Suppressor macrophage treated with lipopolysaccharide for 1 hour (primary cell): ENCODE data around the gene KCNQ1.

Source experiments
- DNase-seq, 3 donors: peaks; one replicate each; pipeline ENCODE4 v3.0.0-alpha.2; 2020 to 2022

Gene KCNQ1

GRCh38 chr11:2660357-2660939, 215.6 kb downstream of the KCNQ1 start:
- no peak for DNase-seq

GRCh38 chr11:2661173-2662023, 216.6 kb downstream of the KCNQ1 start:
- no peak for DNase-seq

GRCh38 chr11:2662024-2662312, 217.2 kb downstream of the KCNQ1 start:
- no peak for DNase-seq

- no peak for DNase-seq
These were observed 217.9 kb downstream of the KCNQ1 start for GRCh38 chr11:2662430-2663299.

GRCh38 chr11:2663506-2663905, 218.7 kb downstream of the KCNQ1 start:
- no peak for DNase-seq

GRCh38 chr11:2663915-2664314, 219.1 kb downstream of the KCNQ1 start:
- DNase-seq: no peak

- DNase-seq: no peak
These were observed 219.6 kb downstream of the KCNQ1 start for GRCh38 chr11:2664376-2664775.

- DNase-seq: no peak
These were observed 220.2 kb downstream of the KCNQ1 start for GRCh38 chr11:2664791-2665525.

- no peak for DNase-seq
These were observed 221.0 kb downstream of the KCNQ1 start for GRCh38 chr11:2665526-2666400.

- DNase-seq: no peak
These were observed 221.6 kb downstream of the KCNQ1 start for GRCh38 chr11:2666401-2666741.

GRCh38 chr11:2666828-2667570, 222.2 kb downstream of the KCNQ1 start:
- no peak for DNase-seq

GRCh38 chr11:2667940-2668339, 223.1 kb downstream of the KCNQ1 start:
- DNase-seq: no peak

GRCh38 chr11:2668876-2669275, 224.1 kb downstream of the KCNQ1 start:
- DNase-seq: no peak

GRCh38 chr11:2669634-2670469, 225.0 kb downstream of the KCNQ1 start:
- no peak for DNase-seq

- no peak for DNase-seq
These were observed 225.8 kb downstream of the KCNQ1 start for GRCh38 chr11:2670541-2671100.

- DNase-seq: no peak
These were observed 226.9 kb downstream of the KCNQ1 start for GRCh38 chr11:2671748-2672147.

- DNase-seq: no peak
These were observed 227.9 kb downstream of the KCNQ1 start for GRCh38 chr11:2672553-2673249.

GRCh38 chr11:2673250-2673610, 228.4 kb downstream of the KCNQ1 start:
- no peak for DNase-seq

GRCh38 chr11:2673871-2674471, 229.2 kb downstream of the KCNQ1 start:
- DNase-seq: no peak
